GM12878 (cell line): ENCODE data around the gene UBE2I.

Source experiments
- TF ChIP-seq, protein P1 (sequence below), 3 experiments: IDR thresholded peaks in 2 of 3; conservative IDR thresholded peaks in 1 of 3; 2 replicates each; pipeline ENCODE4 v1.5.1; 2011; ENCODE audit warnings: low read depth in 3 of 3, low read length in 3 of 3, mild to moderate bottlenecking in 3 of 3, control low read depth in 2 of 3, moderate library complexity in 2 of 3, inconsistent platforms in 1 of 3, mixed read lengths in 1 of 3; ENCODE audit not compliant: control insufficient read depth in 2 of 3, insufficient read depth in 1 of 3; ENCODE audit errors: extremely low read depth in 1 of 3
- TF ChIP-seq, protein P2 (sequence below): IDR thresholded peaks from 2 replicates; pipeline ENCODE4 v1.6.1; 2011; ENCODE audit warnings: low read depth, low read length, improper control_type of control experiment, borderline replicate concordance

DNA sequence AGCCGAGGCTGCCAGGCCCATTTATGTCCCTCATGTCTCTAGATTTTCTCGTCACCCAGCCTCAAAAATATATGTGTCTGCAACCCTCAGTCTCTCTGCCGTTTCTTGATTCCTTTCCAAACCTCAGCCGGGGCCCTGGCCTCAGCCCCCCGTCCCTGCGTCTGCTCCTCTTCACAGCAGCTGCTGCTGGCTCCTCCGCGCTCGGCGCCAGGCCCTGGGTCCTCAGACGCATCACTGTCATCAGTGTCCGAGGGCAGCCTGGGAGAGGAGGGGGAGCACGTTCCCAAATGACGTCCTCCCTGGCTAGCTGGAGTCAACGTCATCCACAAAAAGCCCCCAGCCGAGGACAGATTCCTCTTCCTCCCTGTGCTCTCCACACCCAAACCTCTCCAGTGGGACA lies 39.9 kb downstream of the UBE2I start:
- TF ChIP-seq, protein P1, sequence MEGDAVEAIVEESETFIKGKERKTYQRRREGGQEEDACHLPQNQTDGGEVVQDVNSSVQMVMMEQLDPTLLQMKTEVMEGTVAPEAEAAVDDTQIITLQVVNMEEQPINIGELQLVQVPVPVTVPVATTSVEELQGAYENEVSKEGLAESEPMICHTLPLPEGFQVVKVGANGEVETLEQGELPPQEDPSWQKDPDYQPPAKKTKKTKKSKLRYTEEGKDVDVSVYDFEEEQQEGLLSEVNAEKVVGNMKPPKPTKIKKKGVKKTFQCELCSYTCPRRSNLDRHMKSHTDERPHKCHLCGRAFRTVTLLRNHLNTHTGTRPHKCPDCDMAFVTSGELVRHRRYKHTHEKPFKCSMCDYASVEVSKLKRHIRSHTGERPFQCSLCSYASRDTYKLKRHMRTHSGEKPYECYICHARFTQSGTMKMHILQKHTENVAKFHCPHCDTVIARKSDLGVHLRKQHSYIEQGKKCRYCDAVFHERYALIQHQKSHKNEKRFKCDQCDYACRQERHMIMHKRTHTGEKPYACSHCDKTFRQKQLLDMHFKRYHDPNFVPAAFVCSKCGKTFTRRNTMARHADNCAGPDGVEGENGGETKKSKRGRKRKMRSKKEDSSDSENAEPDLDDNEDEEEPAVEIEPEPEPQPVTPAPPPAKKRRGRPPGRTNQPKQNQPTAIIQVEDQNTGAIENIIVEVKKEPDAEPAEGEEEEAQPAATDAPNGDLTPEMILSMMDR (IDR thresholded peaks at IDR 0.05 in 2 of 3, conservative IDR thresholded peaks at IDR 0.05 in 1 of 3; ENCODE audit: control insufficient read depth in 2 of 3, extremely low read depth in 1 of 3, insufficient read depth in 1 of 3, low read depth in 3 of 3, low read length in 3 of 3), result no peak
- TF ChIP-seq, protein P2, sequence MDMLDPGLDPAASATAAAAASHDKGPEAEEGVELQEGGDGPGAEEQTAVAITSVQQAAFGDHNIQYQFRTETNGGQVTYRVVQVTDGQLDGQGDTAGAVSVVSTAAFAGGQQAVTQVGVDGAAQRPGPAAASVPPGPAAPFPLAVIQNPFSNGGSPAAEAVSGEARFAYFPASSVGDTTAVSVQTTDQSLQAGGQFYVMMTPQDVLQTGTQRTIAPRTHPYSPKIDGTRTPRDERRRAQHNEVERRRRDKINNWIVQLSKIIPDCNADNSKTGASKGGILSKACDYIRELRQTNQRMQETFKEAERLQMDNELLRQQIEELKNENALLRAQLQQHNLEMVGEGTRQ, result no peak
